Activated naive CD4-positive, alpha-beta T cell treated with anti-CD3 and anti-CD28 coated beads for 36 hours (primary cell): ENCODE data around the gene EFEMP2. TPM values are rescaled to one million over a fixed set of nuclear protein-coding genes. Genes with fewer than 3 reads are reported as not detected.
A peak's percentile ranks its signal among the peaks of the same experiment; 100 is the strongest.
"Not testable (repeated sequence)": the region's sequence is repeated elsewhere in the genome, so short reads cannot be mapped to it uniquely, and the experiment has no call there.

Source experiments
- CTCF ChIA-PET: fragments of 350-600 bp; sonication (Branson Sonifier 250); formaldehyde crosslinking; loops from one replicate; lab custom pipeline; 2021; ENCODE audit warnings: antibody characterized with exemption; lab: Charles Lee
- DNase-seq: peaks from one replicate; pipeline ENCODE4 v3.0.0-alpha.2; 2020
- H3K27ac Mint-ChIP-seq: one replicate; pipeline ENCODE4 v1.8.0; 2021; ENCODE audit warnings: mild to moderate bottlenecking, mixed read lengths
- H3K27me3 Mint-ChIP-seq: one replicate; pipeline ENCODE4 v1.8.0; 2021; ENCODE audit warnings: low read depth, mixed read lengths
- H3K36me3 Mint-ChIP-seq: one replicate; pipeline ENCODE4 v1.8.0; 2021; ENCODE audit warnings: low read depth, mixed read lengths
- H3K4me1 Mint-ChIP-seq: one replicate; pipeline ENCODE4 v1.8.0; 2021; ENCODE audit warnings: low read depth, mixed read lengths
- H3K4me3 Mint-ChIP-seq: one replicate; pipeline ENCODE4 v1.8.0; 2021; ENCODE audit warnings: mild to moderate bottlenecking, moderate library complexity, mixed read lengths
- H3K9me3 Mint-ChIP-seq: one replicate; pipeline ENCODE4 v1.8.0; 2021; ENCODE audit warnings: mixed read lengths
- intact Hi-C: fragments of 100-400 bp; cut with micrococcal nuclease; formaldehyde crosslinking; loops from one replicate; pipeline ENCODE4 v1.15.1; 2023
- total RNA-seq, 2 experiments: library from RNA; stranded (reverse); gene quantifications; one replicate each; pipeline ENCODE4 v1.2.3, GENCODE V29; 2021

Gene EFEMP2
- total RNA-seq, 2 experiments from 2014 or later, result 10.1 to 11.5 TPM

GRCh38 chr11:65848693-65849092 lies 23.9 kb downstream of the EFEMP2 start:
- intact Hi-C loops, H3K4me1 Mint-ChIP-seq, H3K4me3 Mint-ChIP-seq, H3K9me3 Mint-ChIP-seq, H3K27me3 Mint-ChIP-seq, DNase-seq, H3K27ac Mint-ChIP-seq: not testable (repeated sequence)
- peaks cover 21% of the 10 kb centered on the region for H3K36me3 Mint-ChIP-seq
- CTCF ChIA-PET, result interaction anchor here (1.2 to 6.0 kb wide), 3 partner anchors 10 to 140 kb away, joined by 3 to 34 read pairs (median 4); no protein-coding TSS in a partner anchor

DNA sequence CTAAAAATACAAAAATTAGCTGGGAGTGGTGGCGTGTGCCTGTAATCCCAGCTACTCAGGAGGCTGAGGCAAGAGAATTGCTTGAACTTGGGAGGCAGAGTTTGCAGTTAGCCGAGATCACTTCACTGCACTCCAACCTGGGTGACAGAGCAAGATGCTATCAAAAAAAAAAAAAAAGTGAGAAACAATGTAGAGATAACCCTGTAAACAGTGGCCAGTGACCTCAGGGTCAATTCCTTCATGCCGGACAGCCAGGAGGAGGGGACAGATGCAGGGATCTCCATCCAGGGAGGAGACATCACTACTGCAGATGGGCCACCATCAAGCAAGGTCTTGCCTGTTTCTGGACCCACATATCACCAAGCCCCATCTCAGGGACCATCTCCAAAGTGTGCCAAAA lies 24.9 kb downstream of the EFEMP2 start:
- CTCF ChIA-PET, result interaction anchor here (0.6 to 1.2 kb wide), 4 partner anchors 9 to 86 kb away, joined by 3 to 5 read pairs (median 4); no protein-coding TSS in a partner anchor
- DNase-seq, result no peak
- Mint-ChIP-seq H3K36me3 (peaks cover 13% of the 10 kb centered on the region), H3K4me3 (no peak overlapping the region), H3K27ac (no peak overlapping the region), H3K9me3 (peaks cover 8% of the 10 kb centered on the region), H3K27me3 (no peaks in the 10 kb centered on the region), H3K4me1 (peaks cover 1% of the 10 kb centered on the region)
- intact Hi-C loops, result no loop called here

DNA sequence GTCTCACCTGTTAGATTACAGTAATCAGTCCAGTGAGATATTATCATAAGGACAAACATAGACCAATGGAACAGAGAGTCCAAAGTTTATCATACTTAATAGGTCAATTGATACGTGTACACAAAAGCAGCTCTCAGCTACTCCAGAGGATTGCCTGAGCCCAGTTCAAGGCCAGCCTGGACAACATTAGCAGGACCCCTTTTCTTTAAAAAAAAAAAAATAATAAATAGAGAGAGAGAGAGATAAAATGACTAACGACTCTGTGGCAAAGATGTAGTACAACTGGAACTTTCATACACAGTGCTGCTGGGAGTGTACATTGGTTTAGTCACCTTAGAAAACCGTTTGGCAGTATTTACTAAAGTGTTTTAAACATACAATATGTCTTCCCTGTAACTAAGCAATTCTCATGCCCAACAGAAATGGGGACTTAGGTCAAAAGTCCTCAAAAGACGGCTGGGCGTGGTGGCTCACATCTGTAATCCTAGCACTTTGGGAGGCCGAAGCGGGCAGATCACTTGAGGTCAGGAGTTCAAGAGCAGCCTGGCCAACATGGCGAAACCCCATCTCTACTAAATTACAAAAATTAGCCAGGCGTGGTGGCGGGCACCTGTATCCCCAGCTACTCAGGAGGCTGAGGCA lies 28.2 kb downstream of the EFEMP2 start:
- no peaks in the 10 kb centered on the region for H3K9me3 Mint-ChIP-seq
- no peaks in the 10 kb centered on the region for H3K4me1 Mint-ChIP-seq
- H3K27ac Mint-ChIP-seq, result no peak overlapping the region
- H3K4me3 Mint-ChIP-seq, result no peak overlapping the region
- CTCF ChIA-PET, result interaction anchor here (0.6 kb wide), 2 partner anchors 60 to 150 kb away, joined by 3 read pairs; no protein-coding TSS in a partner anchor
- H3K36me3 Mint-ChIP-seq, result no peaks in the 10 kb centered on the region
- intact Hi-C loops, result no loop called here
- no peak for DNase-seq
- no peaks in the 10 kb centered on the region for H3K27me3 Mint-ChIP-seq

DNA sequence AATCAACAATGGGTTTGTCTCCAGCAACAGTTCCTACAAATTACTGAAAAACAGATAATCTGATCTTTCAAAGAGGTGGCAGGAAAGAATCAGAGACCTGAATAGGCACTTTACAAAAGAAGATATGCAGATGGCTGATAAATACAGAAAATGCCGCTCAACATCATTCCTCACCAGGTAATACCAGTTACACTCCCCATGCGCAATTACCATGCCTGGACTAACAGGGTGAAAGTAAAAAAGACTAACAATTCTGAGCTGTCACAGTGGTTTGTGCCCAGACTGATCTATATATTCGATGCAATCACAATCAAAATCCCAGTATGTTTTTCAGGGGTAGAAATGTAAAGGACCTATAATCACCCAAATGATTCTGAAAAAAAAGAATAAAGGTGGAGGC lies 28.8 kb downstream of the EFEMP2 start:
- Mint-ChIP-seq H3K4me1 (no peaks in the 10 kb centered on the region), H3K27ac (no peak overlapping the region), H3K9me3 (no peaks in the 10 kb centered on the region), H3K27me3 (no peaks in the 10 kb centered on the region), H3K4me3 (no peak overlapping the region), H3K36me3 (no peaks in the 10 kb centered on the region)
- no peak for DNase-seq
- CTCF ChIA-PET, result interaction anchor here (0.6 to 0.9 kb wide), 3 partner anchors 59 to 150 kb away, joined by 3 read pairs; no protein-coding TSS in a partner anchor
- intact Hi-C loops, result no loop called here

- no peaks in the 10 kb centered on the region for H3K9me3 Mint-ChIP-seq
Measured at GRCh38 chr11:65842144-65842543, 30.5 kb downstream of the EFEMP2 start.

GRCh38 chr11:65834202-65834601 lies 38.4 kb downstream of the EFEMP2 start:
- Mint-ChIP-seq H3K27ac (no peak overlapping the region), H3K9me3 (no peaks in the 10 kb centered on the region), H3K27me3 (no peaks in the 10 kb centered on the region), H3K4me1 (peaks cover 20% of the 10 kb centered on the region), H3K36me3 (peaks cover 2% of the 10 kb centered on the region), H3K4me3 (no peak overlapping the region)
- CTCF ChIA-PET, result interaction anchor here (0.7 to 3.5 kb wide), 5 partner anchors 18 to 422 kb away, joined by 5 to 16 read pairs (median 9); partner anchors contain the start of gene KAT5
- no peak for DNase-seq
- intact Hi-C loops, result no loop called here

More at GRCh38 chr11:65842144-65842543, 30.5 kb downstream of the EFEMP2 start:
- no peak for DNase-seq
- no peaks in the 10 kb centered on the region for H3K27me3 Mint-ChIP-seq
- CTCF ChIA-PET, result no interaction called here
- intact Hi-C loops, result no loop called here
- no peak overlapping the region for H3K4me3 Mint-ChIP-seq
- H3K4me1 Mint-ChIP-seq, result no peaks in the 10 kb centered on the region
- H3K27ac Mint-ChIP-seq, result no peak overlapping the region
- H3K36me3 Mint-ChIP-seq, result no peaks in the 10 kb centered on the region

- Mint-ChIP-seq H3K9me3 (no peaks in the 10 kb centered on the region), H3K27me3 (no peaks in the 10 kb centered on the region), H3K4me1 (peaks cover 22% of the 10 kb centered on the region), H3K4me3 (no peak within 1 kb of the TSS), H3K27ac (no peak within 1 kb of the TSS), H3K36me3 (peaks cover 2% of the 10 kb centered on the region)
- CTCF ChIA-PET, result interaction anchor here (0.7 to 3.5 kb wide), 10 partner anchors 18 to 422 kb away, joined by 3 to 16 read pairs (median 6); partner anchors contain the start of genes KAT5 and MUS81
- peak; percentile 97 for DNase-seq
- intact Hi-C loops, result loop anchor here (1.0 kb wide), 2 partner anchors 15 to 25 kb away; partner anchors contain the start of gene CFL1
Measured at GRCh38 chr11:65833297-65834030, 39.1 kb downstream of the EFEMP2 start, which contains the start of gene SNX32. Gene SNX32, plus strand, starts transcription at chr11:65833963. Its CDS starts 103 bp downstream, at chr11:65834066.

- CTCF ChIA-PET, result interaction anchor here (1.0 to 3.5 kb wide), 10 partner anchors 13 to 190 kb away, joined by 3 to 16 read pairs (median 7); partner anchors contain the start of genes KAT5 and MUS81
- peaks cover 30% of the 10 kb centered on the region for H3K4me1 Mint-ChIP-seq
- DNase-seq, intact Hi-C loops, H3K9me3 Mint-ChIP-seq, H3K27ac Mint-ChIP-seq, H3K4me3 Mint-ChIP-seq, H3K27me3 Mint-ChIP-seq, H3K36me3 Mint-ChIP-seq: not testable (repeated sequence)
Measured at GRCh38 chr11:65832231-65832630, 40.4 kb downstream of the EFEMP2 start.

- no peak for DNase-seq
- CTCF ChIA-PET, result interaction anchor here (0.6 to 1.0 kb wide), 3 partner anchors 11 to 110 kb away, joined by 3 read pairs; no protein-coding TSS in a partner anchor
- H3K27ac Mint-ChIP-seq, result no peak overlapping the region
Measured at GRCh38 chr11:65829459-65829858, 43.1 kb downstream of the EFEMP2 start.

GRCh38 chr11:65826984-65827735 lies 45.4 kb downstream of the EFEMP2 start:
- intact Hi-C loops, result no loop called here

More at GRCh38 chr11:65829459-65829858, 43.1 kb downstream of the EFEMP2 start:
- no peaks in the 10 kb centered on the region for H3K9me3 Mint-ChIP-seq
- H3K4me1 Mint-ChIP-seq, result peaks cover 30% of the 10 kb centered on the region
- H3K27me3 Mint-ChIP-seq, result no peaks in the 10 kb centered on the region
- intact Hi-C loops, result no loop called here
- no peak overlapping the region for H3K4me3 Mint-ChIP-seq
- peaks cover 2% of the 10 kb centered on the region for H3K36me3 Mint-ChIP-seq

GRCh38 chr11:65822776-65823528 lies 49.6 kb downstream of the EFEMP2 start:
- Mint-ChIP-seq H3K27me3 (no peaks in the 10 kb centered on the region), H3K4me3 (no peak overlapping the region), H3K9me3 (no peaks in the 10 kb centered on the region), H3K27ac (no peak overlapping the region), H3K36me3 (no peaks in the 10 kb centered on the region), H3K4me1 (peaks cover 8% of the 10 kb centered on the region)
- CTCF ChIA-PET, result interaction anchor here (1.1 to 6.1 kb wide), 3 partner anchors 44 to 111 kb away, joined by 3 to 32 read pairs (median 3); partner anchors contain the start of genes AP5B1 and KAT5
- intact Hi-C loops, result no loop called here
- DNase-seq, result no peak

More at GRCh38 chr11:65826984-65827735, 45.4 kb downstream of the EFEMP2 start:
- H3K4me3 Mint-ChIP-seq, result no peak overlapping the region
- H3K36me3 Mint-ChIP-seq, result no peaks in the 10 kb centered on the region
- no peaks in the 10 kb centered on the region for H3K27me3 Mint-ChIP-seq
- no peaks in the 10 kb centered on the region for H3K9me3 Mint-ChIP-seq
- H3K4me1 Mint-ChIP-seq, result peaks cover 19% of the 10 kb centered on the region
- no peak for DNase-seq
- CTCF ChIA-PET, result interaction anchor here (0.7 to 6.1 kb wide), 8 partner anchors 8 to 116 kb away, joined by 3 to 32 read pairs (median 6); partner anchors contain the start of genes AP5B1, KAT5 and MUS81
- no peak overlapping the region for H3K27ac Mint-ChIP-seq
